Suprapubic skin (tissue), 3 donors: ENCODE results near the gene LRRC10B.

ENCODE experiments used
- CTCF ChIP-seq, 2 donors: fragments of 200-600 bp in 1 of 2; fragments of 450-650 bp in 1 of 2; sonication (generic) in 1 of 2; IDR thresholded peaks; one replicate each; pipeline ENCODE4 v1.5.1; 2016 to 2019; ENCODE audit warnings: antibody characterized with exemption in 2 of 2, mild to moderate bottlenecking in 1 of 2, moderate library complexity in 1 of 2
- POLR2A ChIP-seq, 2 donors: fragments of 450-650 bp; IDR thresholded peaks; one replicate each; pipeline ENCODE4 v1.6.1; 2017; ENCODE audit warnings: antibody characterized with exemption in 2 of 2, mild to moderate bottlenecking in 2 of 2, moderate library complexity in 2 of 2

GRCh38 chr11:61486779-61487178 is 21.8 kb upstream of the LRRC10B start:
- TF ChIP-seq CTCF (IDR thresholded peaks at IDR 0.05) (no peak), POLR2A (IDR thresholded peaks at IDR 0.05) (no peak)
